ENCODE measurements around the gene KTN1. TPM values are rescaled to one million over a fixed set of nuclear protein-coding genes. Genes with fewer than 3 reads are reported as not detected.

KTN1 gene
- total RNA-seq, 2 donors from 2014 or later, result 149 to 264 TPM

- Histone ChIP-seq H3K4me1 (no peaks in the 10 kb centered on the region), H3K4me3 (no peak overlapping the region), H3K9me3 (no peaks in the 10 kb centered on the region), H3K36me3 (no peaks in the 10 kb centered on the region), H3K27ac (no peak overlapping the region), H3K27me3 (no peaks in the 10 kb centered on the region), H3K9ac (ENCODE audit: low read depth in 2 of 2, low read length in 2 of 2) (no peak overlapping the region)
- DNase-seq, result no peak
- intact Hi-C loops (cut with DNase I), result no loop called here
- no peak for TF ChIP-seq CTCF (IDR thresholded peaks at IDR 0.05)
These were observed 132.5 kb downstream of the KTN1 start for GRCh38 chr14:55712491-55712890.

- Histone ChIP-seq H3K27ac (no peak overlapping the region), H3K4me3 (no peak overlapping the region), H3K4me1 (no peaks in the 10 kb centered on the region), H3K27me3 (no peaks in the 10 kb centered on the region), H3K9me3 (no peaks in the 10 kb centered on the region), H3K9ac (ENCODE audit: low read depth in 2 of 2, low read length in 2 of 2) (no peak overlapping the region), H3K36me3 (no peaks in the 10 kb centered on the region)
- TF ChIP-seq CTCF (IDR thresholded peaks at IDR 0.05), result no peak
- no peak for DNase-seq
- intact Hi-C loops (cut with DNase I), result no loop called here
These were observed 133.5 kb downstream of the KTN1 start for GRCh38 chr14:55713486-55713885.

GRCh38 chr14:55715889-55716288, 135.9 kb downstream of the KTN1 start:
- Histone ChIP-seq H3K4me3 (no peak overlapping the region), H3K27ac (no peak overlapping the region), H3K36me3 (no peaks in the 10 kb centered on the region), H3K9me3 (no peaks in the 10 kb centered on the region), H3K27me3 (no peaks in the 10 kb centered on the region), H3K4me1 (no peaks in the 10 kb centered on the region), H3K9ac (ENCODE audit: low read depth in 2 of 2, low read length in 2 of 2) (no peak overlapping the region)
- intact Hi-C loops (cut with DNase I), result no loop called here
- DNase-seq, result no peak
- no peak for TF ChIP-seq CTCF (IDR thresholded peaks at IDR 0.05)

- TF ChIP-seq CTCF (IDR thresholded peaks at IDR 0.05), result no peak
- H3K27me3 ChIP-seq, result no peaks in the 10 kb centered on the region
- DNase-seq, result no peak
- H3K9ac ChIP-seq (ENCODE audit: low read depth in 2 of 2, low read length in 2 of 2), result no peak overlapping the region
- no peak overlapping the region for H3K27ac ChIP-seq
- no peaks in the 10 kb centered on the region for H3K36me3 ChIP-seq
- intact Hi-C loops (cut with DNase I), result no loop called here
- no peak overlapping the region for H3K4me3 ChIP-seq
- no peaks in the 10 kb centered on the region for H3K4me1 ChIP-seq
- H3K9me3 ChIP-seq, result no peaks in the 10 kb centered on the region
These were observed 137.6 kb downstream of the KTN1 start for GRCh38 chr14:55717621-55718020.

- H3K36me3 ChIP-seq, result no peaks in the 10 kb centered on the region
- H3K27ac ChIP-seq, result no peak overlapping the region
- H3K9me3 ChIP-seq, result no peaks in the 10 kb centered on the region
- no peaks in the 10 kb centered on the region for H3K4me1 ChIP-seq
- TF ChIP-seq CTCF (IDR thresholded peaks at IDR 0.05), result no peak
- intact Hi-C loops (cut with DNase I), result no loop called here
- no peak overlapping the region for H3K4me3 ChIP-seq
- no peak for DNase-seq
- no peaks in the 10 kb centered on the region for H3K27me3 ChIP-seq
- H3K9ac ChIP-seq (ENCODE audit: low read depth in 2 of 2, low read length in 2 of 2), result no peak overlapping the region
These were observed 138.5 kb downstream of the KTN1 start for GRCh38 chr14:55718551-55718950.

GRCh38 chr14:55720796-55721195, 140.8 kb downstream of the KTN1 start:
- Histone ChIP-seq H3K36me3 (no peaks in the 10 kb centered on the region), H3K9ac (ENCODE audit: low read depth in 2 of 2, low read length in 2 of 2) (no peak overlapping the region), H3K4me3 (no peak overlapping the region), H3K27ac (no peak overlapping the region), H3K27me3 (no peaks in the 10 kb centered on the region), H3K9me3 (no peaks in the 10 kb centered on the region), H3K4me1 (no peaks in the 10 kb centered on the region)
- intact Hi-C loops (cut with DNase I), result no loop called here
- TF ChIP-seq CTCF (IDR thresholded peaks at IDR 0.05), result no peak
- DNase-seq, result no peak

Data from colonic mucosa (tissue), 4 donors.